HG02852 (cell line): ENCODE results near the gene RPLP1.
"Not testable (repeated sequence)": the region's sequence is repeated elsewhere in the genome, so short reads cannot be mapped to it uniquely, and the experiment has no call there.

ENCODE experiments used
- ATAC-seq: cut with Tn5 transposase; IDR thresholded peaks from one replicate; pipeline ENCODE4 v1.9.1; 2021; ENCODE audit warnings: mild to moderate bottlenecking, moderate library complexity; ENCODE audit not compliant: unreplicated experiment

RPLP1 gene

GRCh38 chr15:69436951-69437350 is 15.7 kb upstream of the RPLP1 start:
- ATAC-seq, result no peak

GRCh38 chr15:69439623-69440022 is 13.0 kb upstream of the RPLP1 start:
- ATAC-seq, result no peak

- ATAC-seq, result peak; percentile 57
Measured at GRCh38 chr15:69443032-69443611, 9.5 kb upstream of the RPLP1 start.

DNA sequence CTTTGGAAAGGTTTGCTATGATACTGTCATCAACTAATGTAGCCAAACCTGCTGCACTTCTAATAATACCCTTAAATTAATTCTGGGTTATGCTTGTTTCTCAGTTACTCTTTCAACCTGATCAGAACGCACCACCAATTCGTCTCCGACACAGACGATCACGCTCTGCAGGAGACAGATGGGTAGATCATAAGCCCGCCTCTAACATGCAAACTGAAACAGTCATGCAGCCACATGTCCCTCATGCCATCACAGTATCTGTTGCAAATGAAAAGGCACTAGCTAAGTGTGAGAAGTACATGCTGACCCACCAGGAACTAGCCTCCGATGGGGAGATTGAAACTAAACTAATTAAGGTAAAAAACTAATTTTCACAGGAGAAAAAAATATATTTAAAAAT is 7.9 kb upstream of the RPLP1 start:
- ATAC-seq, result no peak

DNA sequence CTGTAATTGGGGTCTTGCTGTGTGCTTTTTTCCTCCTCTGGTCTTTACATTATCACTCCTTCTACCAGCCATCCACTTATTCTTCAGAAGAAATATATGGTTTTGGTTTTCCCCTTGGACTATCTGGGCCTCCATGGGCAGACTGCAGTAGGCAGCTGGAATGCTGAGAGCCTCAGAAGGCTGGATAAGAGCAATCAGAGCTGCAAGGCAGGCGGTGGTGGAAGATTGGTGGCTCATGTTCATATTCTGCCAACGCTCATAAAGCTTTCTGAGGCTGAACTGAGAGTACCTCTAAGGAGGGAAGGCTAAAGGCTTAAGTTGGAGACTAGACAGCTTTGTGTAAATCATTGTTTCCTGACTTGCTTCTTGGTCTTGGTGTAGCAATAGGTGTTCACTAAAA is 5.7 kb upstream of the RPLP1 start:
- no peak for ATAC-seq

- not testable (repeated sequence) for ATAC-seq
Measured at GRCh38 chr15:69450221-69450620, 2.4 kb upstream of the RPLP1 start.

- no peak for ATAC-seq
Measured at GRCh38 chr15:69450968-69451695, 1.5 kb upstream of the RPLP1 start.

- ATAC-seq, result peak; percentile 29
Measured at GRCh38 chr15:69451951-69452691, 497 bp upstream of the RPLP1 start.

DNA sequence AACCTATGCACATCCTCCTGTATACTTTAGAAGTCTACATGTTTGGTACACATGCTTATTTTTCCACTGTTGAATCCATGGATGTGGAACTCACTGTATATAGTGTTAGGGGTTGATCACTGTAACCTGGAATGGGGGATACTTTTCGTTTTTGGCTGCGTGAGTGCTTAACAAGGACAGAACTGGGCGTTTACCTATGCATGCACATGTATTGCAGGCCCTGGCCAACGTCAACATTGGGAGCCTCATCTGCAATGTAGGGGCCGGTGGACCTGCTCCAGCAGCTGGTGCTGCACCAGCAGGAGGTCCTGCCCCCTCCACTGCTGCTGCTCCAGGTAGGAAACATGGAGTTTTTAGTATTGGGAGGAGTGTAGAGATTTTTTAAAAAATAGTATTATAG is 2.3 kb downstream of the RPLP1 start:
- no peak for ATAC-seq

DNA sequence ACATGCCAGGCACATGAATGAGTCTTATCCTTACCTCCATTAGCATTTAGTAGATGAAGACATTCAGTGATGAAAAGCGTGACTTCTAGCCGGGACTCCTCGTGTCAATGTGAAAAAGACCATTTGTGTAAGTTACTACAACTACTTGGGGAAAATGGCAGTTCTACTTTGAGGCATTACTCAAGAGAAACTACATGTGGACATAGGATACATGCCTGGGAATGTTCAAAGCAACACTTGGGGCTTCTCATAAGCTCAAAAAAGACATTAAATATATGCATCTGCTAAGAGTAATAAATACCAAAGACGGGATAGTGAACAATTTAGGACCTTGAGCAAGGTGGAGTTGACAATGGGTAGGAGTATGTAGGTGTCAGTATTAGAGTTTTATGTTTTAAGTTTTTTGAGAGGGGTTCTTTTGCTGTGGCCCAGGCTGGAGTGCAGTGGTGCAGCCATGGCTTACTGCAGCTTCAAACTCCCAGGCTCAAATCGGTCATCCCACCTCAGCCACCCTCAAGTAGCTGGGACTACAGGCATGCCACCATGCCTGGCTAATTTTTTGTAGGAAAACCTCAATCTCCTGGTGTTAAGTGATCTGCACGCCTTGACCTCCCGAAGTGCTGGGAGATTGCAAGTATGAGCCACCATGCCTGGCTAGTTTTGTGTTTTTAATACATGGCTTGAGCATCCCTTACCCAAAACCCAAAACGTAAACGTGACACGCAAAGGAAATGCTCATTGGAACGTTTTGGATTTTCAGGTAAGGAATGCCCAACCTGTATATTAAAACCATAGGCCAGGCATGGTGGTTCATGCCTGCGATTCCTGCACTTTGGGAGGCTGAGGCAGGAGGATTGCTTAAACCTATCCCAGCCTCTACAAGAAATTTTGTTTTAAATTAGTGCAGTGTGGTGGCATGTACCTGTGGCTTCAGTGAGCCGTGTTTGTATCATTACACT is 3.9 kb downstream of the RPLP1 start:
- ATAC-seq, result no peak

- ATAC-seq, result no peak
Measured at GRCh38 chr15:69457304-69458280, 5.0 kb downstream of the RPLP1 start.

GRCh38 chr15:69459066-69459465 is 6.4 kb downstream of the RPLP1 start:
- no peak for ATAC-seq

GRCh38 chr15:69460481-69460880 is 7.9 kb downstream of the RPLP1 start:
- ATAC-seq, result no peak

DNA sequence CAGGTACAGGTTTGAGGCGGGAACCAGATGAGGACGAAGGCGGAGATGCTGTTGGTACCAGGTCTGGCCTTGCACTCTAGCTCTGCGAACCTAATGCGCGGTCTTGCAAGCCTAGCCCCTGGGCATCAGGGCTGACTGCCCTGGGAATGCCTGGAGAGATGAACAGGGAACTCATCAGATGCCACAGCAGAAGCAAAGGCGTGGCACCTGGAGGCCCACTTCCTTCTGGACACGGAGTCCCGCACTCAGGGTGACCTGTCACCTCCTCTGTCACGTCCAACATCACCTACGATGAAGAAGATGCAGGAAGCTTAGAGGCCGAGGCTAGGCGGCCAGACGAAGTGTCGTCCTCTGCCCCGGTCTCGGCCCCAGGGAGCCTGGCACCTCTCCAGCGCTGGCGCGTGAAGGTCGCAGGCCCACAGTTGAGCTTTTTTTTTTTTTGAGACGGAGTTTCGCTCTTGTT is 9.4 kb downstream of the RPLP1 start:
- peak; percentile 5 for ATAC-seq

- ATAC-seq, result peak; percentile 88
Measured at GRCh38 chr15:69462493-69463181, 10.0 kb downstream of the RPLP1 start.

DNA sequence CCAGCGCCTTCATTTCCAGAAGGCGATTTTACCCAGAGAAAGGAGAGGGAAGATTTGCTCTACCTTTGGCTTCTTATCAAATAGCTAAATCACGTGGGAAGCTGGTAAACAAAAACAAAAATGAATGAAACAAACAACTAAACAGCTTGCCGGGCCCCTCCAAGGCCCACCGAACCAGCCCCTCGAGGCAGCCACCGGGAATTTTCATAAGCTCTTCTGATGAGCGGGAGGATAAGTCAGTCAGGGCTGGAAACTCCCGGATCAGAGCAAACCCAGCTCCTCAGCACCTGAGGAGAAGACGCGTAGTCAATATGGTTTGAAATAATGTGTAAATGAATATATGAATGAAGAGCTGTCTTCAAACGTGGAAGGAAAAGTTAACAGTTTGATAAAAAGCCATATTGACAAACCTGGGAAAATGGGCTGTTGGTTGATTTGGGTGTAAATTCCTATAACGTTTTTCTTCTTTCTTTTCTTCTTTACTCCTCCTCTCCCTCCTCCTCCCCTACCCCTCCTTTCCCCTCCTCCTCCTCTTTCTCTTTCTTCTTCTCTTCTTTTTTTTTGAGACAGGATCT is 10.7 kb downstream of the RPLP1 start:
- ATAC-seq, result no peak

DNA sequence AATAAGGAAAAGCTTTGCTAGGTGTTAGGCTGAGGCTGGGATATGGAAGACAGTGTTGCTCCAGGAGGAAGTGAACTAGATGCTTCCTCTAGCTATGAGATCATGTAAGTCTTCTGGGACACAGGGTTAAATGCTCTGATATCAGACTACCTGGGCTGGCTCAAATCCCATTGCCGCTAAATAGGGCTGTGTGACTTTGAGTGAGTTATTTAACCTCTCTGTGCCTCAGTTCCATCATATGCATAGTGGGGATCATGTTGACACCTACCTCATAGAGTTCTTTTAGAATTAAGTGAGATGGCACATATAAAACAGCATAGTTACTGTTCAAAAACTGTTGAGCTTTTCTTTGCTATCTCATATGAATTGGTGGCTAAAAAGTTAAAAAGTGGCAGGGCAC is 12.6 kb downstream of the RPLP1 start:
- no peak for ATAC-seq

DNA sequence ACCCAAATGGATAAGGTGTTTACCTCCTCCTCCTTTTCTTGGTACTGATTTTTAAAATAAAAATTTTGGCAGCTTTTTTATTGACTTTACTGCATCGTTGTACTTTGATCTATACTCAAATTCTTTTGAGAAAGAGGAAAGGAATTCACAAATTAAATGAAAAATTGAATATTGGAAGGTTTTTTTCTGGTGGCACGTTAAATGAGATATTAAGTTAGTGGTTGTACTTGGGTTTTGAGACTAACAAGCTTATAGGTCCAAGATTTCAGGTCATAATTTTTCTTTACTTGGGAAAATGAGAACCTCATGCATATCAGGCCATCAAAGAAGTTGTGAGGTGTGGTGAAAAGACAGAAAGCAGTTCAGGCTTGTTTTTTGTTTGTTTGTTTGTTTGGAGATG is 14.1 kb downstream of the RPLP1 start:
- ATAC-seq, result no peak

GRCh38 chr15:69467636-69468035 is 15.0 kb downstream of the RPLP1 start:
- no peak for ATAC-seq
